Raji (cell line): Measurements from ENCODE around the gene RCN2.

Experiments
- POLR2A ChIP-seq: IDR thresholded peaks from 2 replicates; pipeline ENCODE4 v1.6.1; 2011; ENCODE audit warnings: low read depth, low read length, control low read depth; ENCODE audit not compliant: insufficient read depth

The RCN2 gene

GRCh38 chr15:76968306-76968705 lies 36.8 kb downstream of the RCN2 start:
- no peak for TF ChIP-seq POLR2A

GRCh38 chr15:76972389-76973361 lies 41.1 kb downstream of the RCN2 start:
- no peak for TF ChIP-seq POLR2A

GRCh38 chr15:76973362-76973743 lies 41.8 kb downstream of the RCN2 start:
- TF ChIP-seq POLR2A = no peak

- TF ChIP-seq POLR2A = no peak
These were observed 42.4 kb downstream of the RCN2 start for GRCh38 chr15:76973906-76974305.

- TF ChIP-seq POLR2A = no peak
These were observed 43.0 kb downstream of the RCN2 start for GRCh38 chr15:76974456-76975036.

GRCh38 chr15:76976141-76976540 lies 44.6 kb downstream of the RCN2 start:
- TF ChIP-seq POLR2A = no peak

GRCh38 chr15:76976572-76977270 lies 45.2 kb downstream of the RCN2 start:
- TF ChIP-seq POLR2A = no peak

GRCh38 chr15:76978522-76979330 lies 47.2 kb downstream of the RCN2 start:
- no peak for TF ChIP-seq POLR2A

- no peak for TF ChIP-seq POLR2A
These were observed 47.9 kb downstream of the RCN2 start for GRCh38 chr15:76979331-76979925.

GRCh38 chr15:76979996-76980520 lies 48.5 kb downstream of the RCN2 start:
- TF ChIP-seq POLR2A = no peak

- no peak for TF ChIP-seq POLR2A
These were observed 50.8 kb downstream of the RCN2 start for GRCh38 chr15:76982356-76982755.

GRCh38 chr15:76982756-76983155 lies 51.2 kb downstream of the RCN2 start:
- TF ChIP-seq POLR2A = no peak

GRCh38 chr15:76983590-76984375 lies 52.2 kb downstream of the RCN2 start:
- no peak for TF ChIP-seq POLR2A
